GM21367 (cell line): ENCODE measurements around the gene COL5A1.

Source experiments
- ATAC-seq: cut with Tn5 transposase; IDR thresholded peaks from one replicate; pipeline ENCODE4 v1.9.1; 2021; ENCODE audit not compliant: unreplicated experiment

Gene COL5A1

DNA sequence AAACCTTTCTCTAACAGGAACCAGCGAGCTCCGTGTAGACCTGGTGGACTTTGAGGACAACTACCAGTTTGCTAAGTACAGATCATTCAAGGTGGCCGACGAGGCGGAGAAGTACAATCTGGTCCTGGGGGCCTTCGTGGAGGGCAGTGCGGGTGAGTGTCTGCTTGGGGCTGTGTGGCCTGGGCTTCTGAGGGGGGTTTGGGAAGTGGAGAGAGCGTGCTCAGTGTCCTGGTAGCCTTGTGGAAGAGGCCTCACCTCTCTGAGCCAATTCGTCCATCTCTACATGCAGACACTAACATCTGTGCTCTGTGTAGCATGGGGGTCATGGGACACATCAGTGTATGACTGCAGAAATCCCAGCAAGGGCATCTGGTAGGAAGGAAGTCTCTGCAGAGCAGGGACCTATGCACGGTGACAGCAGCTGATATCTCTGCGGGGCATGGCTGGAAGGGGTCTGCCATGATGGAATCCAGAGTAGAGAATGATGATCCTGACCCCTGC is 244.9 kb downstream of the COL5A1 start:
- no peak for ATAC-seq

DNA sequence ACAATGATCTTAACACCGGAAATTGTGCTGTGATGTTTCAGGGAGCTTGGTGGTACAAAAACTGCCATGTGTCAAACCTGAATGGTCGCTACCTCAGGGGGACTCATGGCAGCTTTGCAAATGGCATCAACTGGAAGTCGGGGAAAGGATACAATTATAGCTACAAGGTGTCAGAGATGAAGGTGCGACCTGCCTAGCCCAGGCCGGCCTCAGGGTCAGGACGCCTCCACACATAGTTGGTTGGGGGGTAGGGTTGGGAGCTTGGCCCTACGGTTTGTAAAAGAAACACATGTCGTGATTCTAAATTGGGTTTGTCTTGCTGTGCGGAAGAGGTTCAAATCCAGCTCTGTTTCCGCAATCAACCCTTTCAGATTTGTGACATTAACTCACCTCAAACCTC is 245.6 kb downstream of the COL5A1 start:
- ATAC-seq: no peak

DNA sequence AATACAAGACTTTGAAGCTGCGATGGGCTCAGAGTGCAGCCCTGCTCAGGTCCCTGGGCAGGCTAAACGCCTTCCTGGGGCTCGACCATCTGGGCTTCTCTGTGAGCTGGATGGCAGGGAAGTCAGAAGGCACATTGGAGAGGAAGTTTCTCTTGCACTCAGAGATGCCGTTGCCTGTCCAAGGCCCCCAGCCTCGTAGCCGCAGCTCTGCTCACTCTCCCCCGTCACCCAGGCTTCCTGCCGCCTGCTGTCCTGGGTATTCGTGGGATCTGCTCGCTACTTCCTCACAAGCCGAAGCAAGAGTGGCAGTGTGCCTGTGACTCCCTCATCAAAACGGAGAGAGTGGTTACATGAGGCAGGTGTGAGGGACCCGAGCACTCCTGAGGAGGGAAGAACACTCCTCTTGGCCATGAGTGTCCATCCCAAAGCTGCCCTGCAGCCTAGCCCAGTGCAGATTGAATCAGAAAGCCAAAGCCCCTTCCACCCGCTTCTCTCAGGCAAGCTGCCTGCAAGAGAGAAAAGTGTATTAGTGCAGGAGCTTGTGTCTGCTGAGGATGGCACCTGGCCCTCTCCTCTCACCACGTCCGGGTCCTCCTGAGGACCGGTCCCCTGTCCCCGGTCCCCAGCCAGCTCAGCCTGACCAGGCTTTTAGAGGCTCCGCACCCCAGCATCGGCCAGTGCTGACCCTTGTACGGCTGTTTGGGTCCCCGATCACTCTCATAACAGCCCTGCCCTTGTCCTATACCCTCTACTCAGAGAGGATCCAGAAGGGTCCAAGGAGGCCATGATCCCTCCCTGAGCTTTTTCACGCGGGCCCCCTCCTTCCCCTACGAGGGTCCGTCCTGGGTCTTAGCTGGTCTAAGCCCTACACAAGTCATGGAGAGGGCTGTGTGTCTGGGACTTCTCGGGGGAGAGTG is 246.3 kb downstream of the COL5A1 start:
- no peak for ATAC-seq

DNA sequence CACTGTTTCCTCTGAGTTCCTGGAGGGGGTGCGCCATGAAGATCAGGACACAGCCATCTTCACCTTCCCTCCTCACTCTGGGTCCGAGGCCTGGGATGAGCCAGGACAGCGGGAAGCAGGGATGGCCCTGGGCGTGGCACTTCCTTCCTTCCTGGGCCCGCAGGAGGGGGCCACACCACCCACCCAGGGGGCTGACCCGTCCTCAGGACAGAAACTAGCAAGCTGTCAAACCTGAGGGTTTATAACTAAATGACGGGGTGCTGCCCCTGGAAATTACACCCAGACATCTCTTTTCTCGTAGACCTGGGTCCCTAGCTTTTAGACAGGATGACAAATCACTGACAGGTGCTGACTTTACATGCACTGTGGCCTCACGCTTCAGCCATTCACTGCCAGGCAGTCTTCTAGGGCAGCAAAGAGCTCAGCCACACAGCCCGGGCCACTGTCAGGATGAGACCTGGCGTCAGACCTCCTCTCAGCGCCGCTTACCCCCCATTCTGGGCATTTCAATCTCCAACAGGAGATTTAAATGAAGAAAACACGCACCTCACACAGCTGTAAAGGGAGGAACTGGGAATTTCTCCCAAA is 247.1 kb downstream of the COL5A1 start:
- ATAC-seq: no peak

DNA sequence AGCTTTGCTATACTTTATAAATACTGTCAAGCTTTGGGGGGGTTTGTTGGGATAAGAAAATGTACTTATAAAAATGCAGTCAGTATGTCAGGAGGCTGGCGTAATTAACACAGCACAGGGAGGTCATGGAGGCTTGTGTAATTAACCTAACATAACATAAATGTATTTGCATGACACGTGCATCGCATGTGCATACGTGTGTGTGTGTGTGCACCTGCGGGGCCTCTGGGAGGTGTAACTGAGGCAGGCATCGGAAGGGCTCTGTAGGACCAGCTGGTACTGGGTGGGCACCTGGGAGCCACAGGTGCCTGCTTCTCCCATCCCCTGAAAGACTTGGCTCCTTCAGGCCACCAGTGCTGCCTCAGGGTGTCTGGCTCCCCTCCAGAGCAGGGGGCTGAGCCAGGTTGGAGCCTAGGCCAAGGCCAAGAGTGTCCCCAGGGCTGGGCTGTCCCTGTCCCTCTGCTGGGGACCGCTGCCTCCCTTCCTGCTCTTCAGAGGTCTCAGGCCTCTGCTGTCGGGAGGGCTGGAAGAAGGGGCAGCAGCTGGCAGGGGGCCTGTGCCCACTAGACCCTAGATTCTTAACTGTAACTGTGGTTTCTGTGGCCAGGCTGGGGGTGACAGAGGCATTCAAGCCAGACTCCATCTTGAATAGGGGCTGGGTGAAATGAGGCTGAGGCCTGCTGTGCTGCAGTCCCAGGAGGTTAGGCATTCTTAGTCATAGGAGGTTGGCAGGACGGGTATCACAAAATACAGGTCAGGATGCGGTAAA is 248.0 kb downstream of the COL5A1 start:
- ATAC-seq: no peak

DNA sequence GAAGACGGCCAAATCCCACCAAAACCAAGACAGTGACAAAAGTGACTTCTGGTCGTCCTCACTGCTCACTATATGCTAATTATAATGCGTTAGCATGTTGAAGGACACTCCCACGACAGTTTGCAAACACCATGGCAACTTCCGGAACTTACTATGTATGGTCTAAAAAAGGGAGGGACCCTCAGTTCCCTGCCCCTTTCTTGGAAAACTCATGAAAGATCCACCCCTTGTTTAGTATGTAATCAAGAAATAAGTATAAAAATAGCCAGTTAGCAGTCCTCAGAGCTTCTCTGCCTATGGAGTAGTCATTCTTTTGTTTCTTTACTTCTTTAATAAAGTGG is 248.5 kb downstream of the COL5A1 start:
- no peak for ATAC-seq

DNA sequence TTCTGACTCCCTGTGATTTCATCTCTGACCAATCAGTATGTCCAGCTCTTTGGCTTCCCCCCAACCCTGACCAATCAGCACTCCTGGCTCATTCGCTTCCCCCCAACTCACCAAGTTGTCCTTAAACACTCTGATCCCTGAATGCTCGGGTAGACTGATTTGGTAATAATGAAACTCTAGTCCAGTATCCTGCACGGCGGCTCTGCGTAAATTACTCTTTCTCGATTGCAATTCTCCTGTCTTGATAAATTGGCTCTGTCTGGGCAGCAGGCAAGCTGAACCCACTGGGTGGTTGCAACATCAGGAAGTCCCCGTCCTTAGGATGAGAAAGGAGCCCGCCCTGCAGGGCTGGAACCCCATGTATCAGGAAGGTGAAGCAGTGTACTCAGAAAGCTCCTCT is 249.4 kb downstream of the COL5A1 start:
- ATAC-seq: no peak

DNA sequence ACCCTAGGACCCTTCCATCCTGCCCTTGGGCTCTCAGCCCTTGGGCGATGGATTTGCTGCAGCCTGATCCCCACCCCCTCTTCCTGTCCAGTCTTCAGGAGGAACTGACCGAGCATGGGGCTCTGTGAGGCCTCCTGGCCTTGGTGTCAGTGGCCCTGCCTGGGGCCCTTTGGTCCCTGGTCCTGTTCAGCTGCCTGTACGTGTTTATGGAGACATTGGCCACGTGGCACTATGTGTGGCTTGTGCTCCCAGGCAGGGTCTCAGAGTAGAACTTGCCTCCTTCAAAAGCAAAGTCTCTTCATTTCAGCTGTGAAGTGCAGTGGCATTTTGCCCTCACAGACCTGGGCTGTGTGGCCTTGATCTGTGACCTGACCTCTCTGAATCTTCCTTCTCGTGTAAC is 250.1 kb downstream of the COL5A1 start:
- no peak for ATAC-seq

DNA sequence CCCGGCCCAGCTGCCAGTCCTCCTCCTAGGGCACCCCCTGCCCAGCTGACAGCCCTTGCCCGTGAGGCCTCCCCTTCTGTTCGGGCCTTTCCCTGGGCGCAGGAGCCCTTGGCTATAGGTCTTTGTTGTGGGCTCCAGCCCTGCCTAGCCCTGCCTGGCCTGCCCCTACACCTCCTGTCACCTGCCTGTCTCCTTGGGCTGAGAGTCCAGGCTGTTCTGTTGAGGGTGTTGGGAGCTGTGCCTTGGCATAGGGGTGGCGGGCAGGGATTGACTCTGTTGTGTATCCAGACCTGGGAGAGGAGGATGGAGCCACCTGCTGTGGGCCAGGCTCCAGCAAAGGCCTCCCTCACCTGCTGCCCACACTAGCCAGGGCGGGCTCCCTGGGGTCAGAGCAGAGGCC is 250.6 kb downstream of the COL5A1 start:
- ATAC-seq: no peak

DNA sequence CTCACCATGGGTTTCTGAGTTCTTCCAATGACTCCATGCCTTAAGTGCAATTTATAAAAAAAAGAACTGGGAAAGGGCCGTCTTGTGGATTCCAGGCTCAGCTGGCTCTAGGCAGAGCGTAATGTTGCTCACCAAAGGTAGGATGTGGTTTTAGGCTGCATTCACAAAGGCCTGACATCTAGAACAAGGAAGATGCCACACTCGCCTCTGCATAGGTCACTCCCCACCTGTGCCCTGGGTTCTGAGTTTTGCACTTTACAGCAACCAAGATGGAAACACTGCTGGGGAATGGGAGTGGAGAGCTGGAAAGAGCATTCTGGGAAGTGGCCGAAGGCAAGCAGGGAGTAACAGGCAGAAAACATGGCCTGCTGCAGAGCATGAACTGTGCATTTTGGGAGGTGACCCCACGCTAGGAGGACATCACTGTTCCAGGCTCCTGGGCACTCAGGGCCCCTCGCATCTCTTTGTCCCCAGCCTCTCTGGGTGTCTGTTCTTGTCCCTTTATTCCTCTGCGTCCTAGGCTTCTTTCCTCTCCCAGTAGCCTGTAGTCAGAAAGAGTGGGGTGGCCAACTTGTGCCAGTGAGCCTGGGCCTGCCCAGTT is 251.3 kb downstream of the COL5A1 start:
- no peak for ATAC-seq
